GM12878 (cell line): Measurements from ENCODE around the gene SLC6A17. TPM values are rescaled to one million over a fixed set of nuclear protein-coding genes. Genes with fewer than 3 reads are reported as not detected.

Experiments used
- ATAC-seq: fragments of 200-7000 bp; cut with Tn5 transposase; 3 replicates; pipeline ENCODE4 v1.9.1; 2020; ENCODE audit warnings: mild to moderate bottlenecking, moderate library complexity
- BruUV-seq: library from RNA; stranded (reverse); fragments of 400-500 nt; replicated peaks from 2 replicates; lab custom pipeline; 2021; lab: Mats Ljungman, UMichigan
- CTCF ChIA-PET: fragments of 300-600 bp; sonication (Branson Sonifier 250); formaldehyde crosslinking; extraction: SDS; loops from one replicate; lab custom pipeline; 2021; ENCODE audit warnings: inconsistent platforms; lab: Yijun Ruan, JAX
- POLR2A ChIA-PET: fragments of 350-600 bp; formaldehyde crosslinking; extraction: SDS; loops from one replicate; lab custom pipeline; 2021; ENCODE audit warnings: inconsistent platforms; lab: Charles Lee
- RAD21 ChIA-PET: fragments of 300-600 bp; sonication (Branson Sonifier 250); formaldehyde crosslinking; loops from one replicate; lab custom pipeline; 2023; ENCODE audit warnings: antibody characterized with exemption; ENCODE audit not compliant: unreplicated experiment; lab: Charles Lee
- SMC1A ChIA-PET: fragments of 300-600 bp; sonication (Branson Sonifier 250); formaldehyde crosslinking; loops from one replicate; lab custom pipeline; 2023; ENCODE audit not compliant: unreplicated experiment, uncharacterized antibody; lab: Charles Lee
- DNase-seq: peaks from one replicate; pipeline ENCODE4 v3.0.0-alpha.2; 2011; ENCODE audit warnings: low read depth, low spot score
- FAIRE-seq: peaks from 3 replicates; lab custom pipeline; 2011; peaks lifted over from hg19 to GRCh38; lab: Jason Lieb, UNC
- H2AFZ ChIP-seq: 2 replicates; pipeline ENCODE4 v1.6.0; 2011; ENCODE audit warnings: low read depth, low read length, control low read depth; ENCODE audit not compliant: control insufficient read depth
- H3K27ac ChIP-seq: 2 replicates; pipeline ENCODE4 v1.5.1; 2011; ENCODE audit warnings: control low read depth; ENCODE audit not compliant: control insufficient read depth, insufficient read depth
- H3K27me3 ChIP-seq, 2 experiments: replicated peaks in 1 of 2; 2 replicates each; pipeline versions ENCODE4 v1.6.0 to v1.6.1; 2011; ENCODE audit warnings: low read length in 1 of 2; ENCODE audit not compliant: control insufficient read depth in 2 of 2, insufficient read depth in 2 of 2
- H3K36me3 ChIP-seq, 2 experiments: 2 replicates each; pipeline ENCODE4 v1.5.1; 2011; ENCODE audit warnings: low read length in 1 of 2; ENCODE audit not compliant: control insufficient read depth in 2 of 2, insufficient read depth in 2 of 2
- H3K4me1 ChIP-seq: 2 replicates; pipeline ENCODE4 v1.6.1; 2011; ENCODE audit warnings: mild to moderate bottlenecking, low read length, moderate library complexity, mixed read lengths; ENCODE audit not compliant: control insufficient read depth, insufficient read depth
- H3K4me2 ChIP-seq: 2 replicates; pipeline ENCODE4 v1.6.0; 2011; ENCODE audit warnings: control low read depth; ENCODE audit not compliant: control insufficient read depth, insufficient read depth
- H3K4me3 ChIP-seq: fragments of 200-600 bp; sonication (generic); 2 replicates; pipeline ENCODE4 v1.5.1; 2016
- H3K79me2 ChIP-seq: 2 replicates; pipeline ENCODE4 v1.6.0; 2011; ENCODE audit warnings: low read length; ENCODE audit not compliant: control insufficient read depth, insufficient read depth
- H3K9ac ChIP-seq: 2 replicates; pipeline ENCODE4 v1.8.0; 2011; ENCODE audit warnings: low read length, control low read depth, mixed read lengths; ENCODE audit not compliant: control insufficient read depth, insufficient read depth
- H3K9me3 ChIP-seq: replicated peaks from 3 replicates; pipeline ENCODE4 v1.5.1; 2011; ENCODE audit warnings: mild to moderate bottlenecking, low read length; ENCODE audit not compliant: control insufficient read depth, insufficient read depth
- H4K20me1 ChIP-seq: 2 replicates; pipeline ENCODE4 v1.6.0; 2011; ENCODE audit not compliant: control insufficient read depth, insufficient read depth
- BRCA1 ChIP-seq: IDR thresholded peaks from 2 replicates; pipeline ENCODE4 v1.6.1; 2011; ENCODE audit warnings: low read depth, low read length, improper control_type of control experiment
- HDAC2 ChIP-seq: fragments of 200-600 bp; sonication (generic); IDR thresholded peaks from 2 replicates; pipeline ENCODE4 v1.6.1; 2017
- LARP7 ChIP-seq: fragments of 450-650 bp; IDR thresholded peaks from 2 replicates; pipeline ENCODE4 v1.6.1; 2017; ENCODE audit warnings: mild to moderate bottlenecking
- NRF1 ChIP-seq: conservative IDR thresholded peaks from 2 replicates; pipeline ENCODE4 v1.6.1; 2011; ENCODE audit warnings: mild to moderate bottlenecking, low read depth, low read length, improper control_type of control experiment
- ZSCAN29 ChIP-seq: fragments of 450-650 bp; IDR thresholded peaks from 2 replicates; pipeline ENCODE4 v1.6.1; 2017; ENCODE audit warnings: mild to moderate bottlenecking, moderate library complexity
- WGBS: methylation state at CpG from one replicate; pipeline ENCODE4 v1.1.6; 2016; ENCODE audit warnings: low lambda C conversion rate; ENCODE audit not compliant: insufficient replicate concordance, insufficient coverage; ENCODE audit errors: missing lambda C conversion rate; 5-methylcytosine and 5-hydroxymethylcytosine counted together
- in situ Hi-C: fragments of 300-500 bp; cut with MboI; formaldehyde crosslinking; loops from 9 replicates; pipeline ENCODE4 v1.14.3; 2018; ENCODE audit warnings: mixed read lengths
- intact Hi-C: fragments of 100-400 bp; cut with micrococcal nuclease; formaldehyde crosslinking; loops from one replicate; pipeline ENCODE4 v1.14.2; 2022; ENCODE audit not compliant: unreplicated experiment
- polyA plus RNA-seq, 11 experiments: library from polyadenylated mRNA; depleted of rRNA in 4 of 11; unstranded in 6 of 11; stranded (reverse) in 5 of 11; fragments of >200 nt; fragmentation: Nextera tagmentation in 4 of 11; fragmentation: Illumina TruSeq in 1 of 11; extraction: Ambion mirVana in 4 of 11; extraction: Trizol in 1 of 11; gene quantifications; 1 replicate in 1 of 11; 2 replicates in 10 of 11; pipeline versions ENCODE4 v1.2.1 to v1.2.3, GENCODE V29; 2011 to 2016; ENCODE audit warnings: inconsistent platforms in 2 of 11, missing spikeins in 2 of 11, low read depth in 1 of 11
- total RNA-seq, 4 experiments: library from RNA; depleted of rRNA in 3 of 4; stranded (reverse); fragments of >200 nt in 3 of 4; fragmentation: Illumina TruSeq in 1 of 4; extraction: Trizol in 1 of 4; gene quantifications; 2 replicates each; pipeline versions ENCODE4 v1.2.1 to v1.2.3, GENCODE V29; 2013 to 2021
- TF ChIP-seq, protein P1 (sequence below): fragments of 450-650 bp; IDR thresholded peaks from 2 replicates; pipeline ENCODE4 v1.6.1; 2018; ENCODE audit warnings: mild to moderate bottlenecking, low read depth, moderate library complexity; ENCODE audit not compliant: partially characterized antibody
- TF ChIP-seq, protein P2 (sequence below): IDR thresholded peaks from 2 replicates; pipeline ENCODE4 v1.6.1; 2011; ENCODE audit warnings: mild to moderate bottlenecking, low read depth, low read length, moderate library complexity; ENCODE audit not compliant: insufficient replicate concordance
- TF ChIP-seq, protein P3 (sequence below): fragments of 450-650 bp; conservative IDR thresholded peaks from 2 replicates; pipeline ENCODE4 v1.6.1; 2017; ENCODE audit warnings: mild to moderate bottlenecking, moderate library complexity

The SLC6A17 gene
- total and polyA plus RNA-seq, 10 of the 15 experiments (the other 5 are each of a cell fraction or from before 2014, with no cell fraction given), result not detected

DNA sequence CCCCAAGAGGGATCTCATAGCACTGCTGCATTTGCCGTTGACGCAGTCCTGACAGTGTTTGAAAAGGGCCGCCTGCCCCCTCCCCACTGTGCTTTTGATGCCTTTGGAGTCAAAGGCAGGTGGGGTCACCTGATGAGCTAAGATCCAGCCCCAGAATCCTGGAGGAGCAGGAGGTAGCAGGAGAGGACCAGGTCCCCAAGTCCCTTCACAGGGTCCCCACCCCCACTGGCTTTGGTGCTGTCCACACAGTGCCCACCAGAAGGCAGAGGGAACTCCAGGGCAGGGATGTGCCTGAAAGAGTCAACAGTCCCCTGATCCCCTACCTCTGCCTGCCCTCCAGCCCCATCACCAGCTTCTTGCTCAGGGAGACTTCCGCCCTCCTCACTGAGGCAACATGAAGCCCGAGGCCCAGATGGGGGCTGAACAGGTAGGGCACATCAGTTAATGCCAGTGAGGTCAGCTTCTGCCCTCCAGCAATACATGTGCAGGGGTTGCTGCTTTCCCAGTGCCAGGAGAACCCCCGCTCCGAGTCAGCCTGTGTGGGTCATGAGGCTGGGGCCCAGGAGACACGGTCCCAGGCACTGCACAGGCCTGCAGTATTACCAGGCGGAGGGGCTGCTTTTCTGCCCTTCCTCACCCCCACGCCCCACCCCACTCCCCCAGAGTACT, 51.0 kb downstream of the SLC6A17 start:
- ChIA-PET POLR2A (interaction anchor here (0.6 kb wide), 1 partner anchor 78 kb away, joined by 3 read pairs; no protein-coding TSS in a partner anchor), RAD21 (interaction anchor here (0.6 to 6.0 kb wide), 6 partner anchors 97 to 264 kb away, joined by 3 to 71 read pairs (median 4); no protein-coding TSS in a partner anchor), SMC1A (interaction anchor here (1.6 to 17.8 kb wide), 4 partner anchors 112 to 301 kb away, joined by 3 to 524 read pairs (median 37); no protein-coding TSS in a partner anchor), CTCF (interaction anchor here (1.0 to 18.8 kb wide), 9 partner anchors 13 to 296 kb away, joined by 3 to 753 read pairs (median 24); no protein-coding TSS in a partner anchor)
- Histone ChIP-seq H3K4me1 (no peaks in the 10 kb centered on the region), H3K4me2 (no peak overlapping the region), H3K27me3 (peaks cover 0 to 2% of the 10 kb centered on the region in 2 experiments; a peak in 2 of 4 replicates), H3K4me3 (no peak overlapping the region), H3K79me2 (no peaks in the 10 kb centered on the region), H3K36me3 (no peaks in the 10 kb centered on the region), H3K9me3 (no peaks in the 10 kb centered on the region), H4K20me1 (no peaks in the 10 kb centered on the region), H3K27ac (no peak overlapping the region), H2AFZ (no peak overlapping the region), H3K9ac (no peak overlapping the region)
- FAIRE-seq (no peak), DNase-seq (no peak), ATAC-seq (no peak)
- WGBS, result 27% methylated on average over 10 of the region's 10 CpGs
- BruUV-seq, result no TSS peak
- TF ChIP-seq HDAC2, result no peak
- no peak for TF ChIP-seq LARP7
- no peak for TF ChIP-seq ZSCAN29
- TF ChIP-seq, protein P1, sequence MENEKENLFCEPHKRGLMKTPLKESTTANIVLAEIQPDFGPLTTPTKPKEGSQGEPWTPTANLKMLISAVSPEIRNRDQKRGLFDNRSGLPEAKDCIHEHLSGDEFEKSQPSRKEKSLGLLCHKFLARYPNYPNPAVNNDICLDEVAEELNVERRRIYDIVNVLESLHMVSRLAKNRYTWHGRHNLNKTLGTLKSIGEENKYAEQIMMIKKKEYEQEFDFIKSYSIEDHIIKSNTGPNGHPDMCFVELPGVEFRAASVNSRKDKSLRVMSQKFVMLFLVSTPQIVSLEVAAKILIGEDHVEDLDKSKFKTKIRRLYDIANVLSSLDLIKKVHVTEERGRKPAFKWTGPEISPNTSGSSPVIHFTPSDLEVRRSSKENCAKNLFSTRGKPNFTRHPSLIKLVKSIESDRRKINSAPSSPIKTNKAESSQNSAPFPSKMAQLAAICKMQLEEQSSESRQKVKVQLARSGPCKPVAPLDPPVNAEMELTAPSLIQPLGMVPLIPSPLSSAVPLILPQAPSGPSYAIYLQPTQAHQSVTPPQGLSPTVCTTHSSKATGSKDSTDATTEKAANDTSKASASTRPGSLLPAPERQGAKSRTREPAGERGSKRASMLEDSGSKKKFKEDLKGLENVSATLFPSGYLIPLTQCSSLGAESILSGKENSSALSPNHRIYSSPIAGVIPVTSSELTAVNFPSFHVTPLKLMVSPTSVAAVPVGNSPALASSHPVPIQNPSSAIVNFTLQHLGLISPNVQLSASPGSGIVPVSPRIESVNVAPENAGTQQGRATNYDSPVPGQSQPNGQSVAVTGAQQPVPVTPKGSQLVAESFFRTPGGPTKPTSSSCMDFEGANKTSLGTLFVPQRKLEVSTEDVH, result no peak
- TF ChIP-seq, protein P2, sequence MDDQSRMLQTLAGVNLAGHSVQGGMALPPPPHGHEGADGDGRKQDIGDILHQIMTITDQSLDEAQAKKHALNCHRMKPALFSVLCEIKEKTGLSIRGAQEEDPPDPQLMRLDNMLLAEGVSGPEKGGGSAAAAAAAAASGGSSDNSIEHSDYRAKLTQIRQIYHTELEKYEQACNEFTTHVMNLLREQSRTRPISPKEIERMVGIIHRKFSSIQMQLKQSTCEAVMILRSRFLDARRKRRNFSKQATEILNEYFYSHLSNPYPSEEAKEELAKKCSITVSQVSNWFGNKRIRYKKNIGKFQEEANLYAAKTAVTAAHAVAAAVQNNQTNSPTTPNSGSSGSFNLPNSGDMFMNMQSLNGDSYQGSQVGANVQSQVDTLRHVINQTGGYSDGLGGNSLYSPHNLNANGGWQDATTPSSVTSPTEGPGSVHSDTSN, result no peak
- TF ChIP-seq, protein P3, sequence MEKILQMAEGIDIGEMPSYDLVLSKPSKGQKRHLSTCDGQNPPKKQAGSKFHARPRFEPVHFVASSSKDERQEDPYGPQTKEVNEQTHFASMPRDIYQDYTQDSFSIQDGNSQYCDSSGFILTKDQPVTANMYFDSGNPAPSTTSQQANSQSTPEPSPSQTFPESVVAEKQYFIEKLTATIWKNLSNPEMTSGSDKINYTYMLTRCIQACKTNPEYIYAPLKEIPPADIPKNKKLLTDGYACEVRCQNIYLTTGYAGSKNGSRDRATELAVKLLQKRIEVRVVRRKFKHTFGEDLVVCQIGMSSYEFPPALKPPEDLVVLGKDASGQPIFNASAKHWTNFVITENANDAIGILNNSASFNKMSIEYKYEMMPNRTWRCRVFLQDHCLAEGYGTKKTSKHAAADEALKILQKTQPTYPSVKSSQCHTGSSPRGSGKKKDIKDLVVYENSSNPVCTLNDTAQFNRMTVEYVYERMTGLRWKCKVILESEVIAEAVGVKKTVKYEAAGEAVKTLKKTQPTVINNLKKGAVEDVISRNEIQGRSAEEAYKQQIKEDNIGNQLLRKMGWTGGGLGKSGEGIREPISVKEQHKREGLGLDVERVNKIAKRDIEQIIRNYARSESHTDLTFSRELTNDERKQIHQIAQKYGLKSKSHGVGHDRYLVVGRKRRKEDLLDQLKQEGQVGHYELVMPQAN, result no peak
- no peak for TF ChIP-seq NRF1
- TF ChIP-seq BRCA1, result no peak
- in situ Hi-C loops, result loop anchor here (5.0 kb wide), 2 partner anchors 106 to 261 kb away; no protein-coding TSS in a partner anchor
- intact Hi-C loops, result no loop called here
